Measurements from ENCODE around the gene CRTAP.
"Not testable (repeated sequence)": the region's sequence is repeated elsewhere in the genome, so short reads cannot be mapped to it uniquely, and the experiment has no call there.

Gene CRTAP

GRCh38 chr3:33128706-33129105 is 14.9 kb downstream of the CRTAP start:
- no peak overlapping the region for H3K4me3 ChIP-seq (ENCODE audit: low read length)
- peak; percentile 68 for DNase-seq (ENCODE audit: low read depth)
- TF ChIP-seq CTCF (conservative IDR thresholded peaks at IDR 0.05; ENCODE audit: low read depth, low read length), result no peak

- TF ChIP-seq CTCF (conservative IDR thresholded peaks at IDR 0.05; ENCODE audit: low read depth, low read length), result no peak
- no peak for DNase-seq (ENCODE audit: low read depth)
- no peak overlapping the region for H3K4me3 ChIP-seq (ENCODE audit: low read length)
Measured at GRCh38 chr3:33130144-33130543, 16.3 kb downstream of the CRTAP start.

- no peak for DNase-seq (ENCODE audit: low read depth)
- TF ChIP-seq CTCF (conservative IDR thresholded peaks at IDR 0.05; ENCODE audit: low read depth, low read length), result peak; percentile 65
Measured at GRCh38 chr3:33131331-33132018, 17.7 kb downstream of the CRTAP start.

GRCh38 chr3:33132019-33132360 is 18.2 kb downstream of the CRTAP start:
- H3K4me3 ChIP-seq (ENCODE audit: low read length), result no peak overlapping the region
- no peak for DNase-seq (ENCODE audit: low read depth)
- TF ChIP-seq CTCF (conservative IDR thresholded peaks at IDR 0.05; ENCODE audit: low read depth, low read length), result no peak

More at GRCh38 chr3:33131331-33132018, 17.7 kb downstream of the CRTAP start:
- no peak overlapping the region for H3K4me3 ChIP-seq (ENCODE audit: low read length)

- no peak for TF ChIP-seq CTCF (conservative IDR thresholded peaks at IDR 0.05; ENCODE audit: low read depth, low read length)
- no peak overlapping the region for H3K4me3 ChIP-seq (ENCODE audit: low read length)
- no peak for DNase-seq (ENCODE audit: low read depth)
Measured at GRCh38 chr3:33134026-33134625, 20.3 kb downstream of the CRTAP start.

GRCh38 chr3:33137691-33138090 is 23.9 kb downstream of the CRTAP start:
- H3K4me3 ChIP-seq (ENCODE audit: low read length), result no peak overlapping the region
- no peak for TF ChIP-seq CTCF (conservative IDR thresholded peaks at IDR 0.05; ENCODE audit: low read depth, low read length)
- no peak for DNase-seq (ENCODE audit: low read depth)

GRCh38 chr3:33139006-33139623 is 25.3 kb downstream of the CRTAP start:
- not testable (repeated sequence) for DNase-seq (ENCODE audit: low read depth); H3K4me3 ChIP-seq (ENCODE audit: low read length)
